GM19468 (cell line): ENCODE data around the gene ATAD2B.
"Not testable (repeated sequence)": the region's sequence is repeated elsewhere in the genome, so short reads cannot be mapped to it uniquely, and the experiment has no call there.

Experiments used
- ATAC-seq: cut with Tn5 transposase; IDR thresholded peaks from one replicate; pipeline ENCODE4 v1.9.1; 2021; ENCODE audit warnings: mild to moderate bottlenecking, moderate library complexity, moderate number of reproducible peaks; ENCODE audit not compliant: unreplicated experiment; ENCODE audit errors: extremely low read depth

The ATAD2B gene

GRCh38 chr2:23801396-23801795 is 125.5 kb downstream of the ATAD2B start:
- ATAC-seq, result no peak

- no peak for ATAC-seq
Observed at GRCh38 chr2:23794234-23794633, 132.7 kb downstream of the ATAD2B start.

- ATAC-seq, result no peak
Observed at GRCh38 chr2:23793476-23793875, 133.4 kb downstream of the ATAD2B start.

DNA sequence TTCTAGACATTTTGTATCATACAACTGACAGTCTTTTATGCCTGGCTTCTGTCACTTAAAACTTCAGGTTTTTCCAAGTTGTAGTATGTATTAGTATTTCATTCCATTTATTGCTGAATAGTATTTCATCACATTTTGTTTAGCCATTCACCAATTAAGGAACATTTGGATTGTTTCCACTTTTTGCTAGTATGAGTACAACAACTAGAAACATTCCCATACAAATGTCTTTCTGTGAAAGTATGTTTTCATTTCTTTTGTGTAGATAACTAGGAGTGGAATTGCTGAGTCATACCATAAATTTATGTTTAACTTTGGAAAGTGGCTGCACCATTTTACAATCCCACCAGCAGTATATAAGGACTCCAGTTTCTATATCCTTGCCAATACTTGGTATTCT is 135.9 kb downstream of the ATAD2B start:
- ATAC-seq, result no peak

DNA sequence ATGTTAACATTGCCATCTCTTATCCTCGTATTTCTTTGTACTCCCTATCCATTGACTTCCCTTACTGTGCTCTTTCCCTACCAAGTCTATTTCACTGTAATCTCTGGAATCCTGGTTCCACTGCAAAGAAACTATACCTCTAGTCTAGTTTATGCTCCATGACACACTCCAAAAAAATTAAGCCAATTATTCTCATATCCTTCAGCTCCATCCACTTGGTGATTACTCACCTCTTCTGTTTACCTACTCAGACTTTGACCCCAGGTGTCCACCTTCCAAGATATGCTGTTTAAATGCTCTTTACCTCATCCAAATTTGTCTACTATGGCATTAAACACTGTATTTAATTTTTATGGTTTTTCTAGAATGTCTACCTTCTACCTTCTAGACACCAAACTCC is 137.9 kb downstream of the ATAD2B start:
- ATAC-seq, result no peak

- ATAC-seq, result peak; percentile 42
Observed at GRCh38 chr2:23788100-23788499, 138.8 kb downstream of the ATAD2B start.

DNA sequence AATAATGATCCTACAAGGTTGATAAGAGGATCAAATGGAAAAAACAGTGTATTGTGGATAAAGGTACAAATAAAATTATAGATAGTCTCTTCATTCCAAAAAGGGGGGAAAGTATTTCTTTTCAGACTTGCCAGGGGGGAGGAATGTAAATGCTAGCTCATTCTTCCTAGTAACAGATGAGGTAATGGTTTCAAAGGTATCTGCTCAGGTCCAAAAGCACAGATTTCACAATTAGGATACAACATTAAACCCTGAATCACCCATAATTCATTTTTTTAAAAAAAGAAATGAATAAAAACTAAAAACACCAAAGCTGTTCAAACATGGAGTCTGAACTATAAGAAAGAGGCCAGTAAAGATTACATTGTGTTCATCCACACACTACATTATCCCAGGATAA is 142.0 kb downstream of the ATAD2B start:
- ATAC-seq, result no peak

DNA sequence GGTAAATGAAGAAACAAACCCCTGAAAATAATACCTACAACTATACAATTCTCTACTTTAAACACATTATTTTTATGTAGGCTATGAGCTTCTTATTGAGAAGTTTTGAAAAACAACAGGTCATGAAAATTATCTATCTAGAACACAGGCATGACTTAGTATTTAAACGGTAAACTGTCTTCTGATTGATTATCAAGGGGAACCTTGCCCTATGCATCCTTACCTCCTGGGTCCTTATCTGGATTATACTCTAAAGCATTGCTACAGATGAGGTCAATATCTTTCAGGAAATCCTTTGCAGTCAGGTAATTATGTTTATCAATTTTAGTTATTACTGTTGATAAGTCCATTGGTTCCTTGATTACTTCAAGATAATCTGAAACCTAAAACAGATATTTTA is 144.3 kb downstream of the ATAD2B start:
- ATAC-seq, result no peak

- no peak for ATAC-seq
Observed at GRCh38 chr2:23782126-23782525, 144.8 kb downstream of the ATAD2B start.

DNA sequence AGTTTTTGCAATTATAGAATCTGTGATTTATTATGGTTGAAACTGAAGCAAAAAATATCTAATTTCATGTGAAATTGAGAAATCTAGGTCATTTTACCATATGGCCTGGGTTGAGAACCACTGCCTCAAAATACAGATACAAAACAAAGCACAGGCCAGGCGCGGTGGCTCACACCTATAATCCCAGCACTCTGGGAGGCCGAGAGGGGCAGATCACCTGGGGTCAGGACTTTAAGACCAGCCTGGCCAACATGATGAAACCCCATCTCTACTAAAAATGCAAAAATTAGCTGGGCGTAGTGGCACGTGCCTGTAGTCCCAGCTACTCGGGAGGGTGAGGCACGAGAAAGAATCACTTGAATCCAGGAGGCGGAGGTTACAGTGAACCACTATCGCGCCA is 146.5 kb downstream of the ATAD2B start:
- ATAC-seq, result not testable (repeated sequence)

DNA sequence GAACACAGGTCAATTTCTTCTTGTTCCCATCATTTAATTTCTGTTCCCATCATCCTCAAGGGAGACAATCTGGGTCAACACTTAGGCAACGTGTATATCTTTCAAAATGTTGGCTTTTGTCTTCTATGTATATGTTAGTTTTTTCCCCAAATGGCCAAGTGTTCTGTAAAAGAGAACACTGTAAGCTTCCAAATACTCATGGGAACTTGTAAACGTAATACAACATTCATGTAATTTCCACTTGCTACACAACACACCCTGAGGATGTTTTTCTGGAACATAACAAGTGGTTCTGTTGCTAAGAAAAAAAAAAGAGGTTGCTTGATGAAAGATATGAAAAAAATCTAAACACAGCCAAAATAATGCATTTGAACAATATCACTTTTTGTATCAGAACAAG is 149.1 kb downstream of the ATAD2B start:
- no peak for ATAC-seq

DNA sequence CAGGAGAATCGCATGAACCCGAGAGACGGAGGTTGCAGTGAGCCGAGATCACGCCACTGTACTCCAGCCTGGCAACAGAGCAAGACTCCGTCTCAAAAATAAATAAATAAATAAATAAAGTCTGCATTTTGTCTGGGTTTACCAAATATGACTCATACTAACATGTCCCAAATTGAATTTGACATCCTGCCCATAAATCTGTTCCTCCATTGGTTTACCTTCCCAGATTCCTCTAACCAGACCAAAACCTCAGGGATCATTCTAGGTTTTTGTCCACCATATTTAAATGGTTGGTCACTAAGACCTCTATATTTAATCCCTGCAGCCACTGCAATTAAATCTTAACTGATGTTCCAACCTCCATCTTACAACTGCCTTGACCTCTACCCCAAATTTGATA is 150.9 kb downstream of the ATAD2B start:
- ATAC-seq, result no peak

GRCh38 chr2:23772684-23773083 is 154.2 kb downstream of the ATAD2B start:
- ATAC-seq, result no peak

DNA sequence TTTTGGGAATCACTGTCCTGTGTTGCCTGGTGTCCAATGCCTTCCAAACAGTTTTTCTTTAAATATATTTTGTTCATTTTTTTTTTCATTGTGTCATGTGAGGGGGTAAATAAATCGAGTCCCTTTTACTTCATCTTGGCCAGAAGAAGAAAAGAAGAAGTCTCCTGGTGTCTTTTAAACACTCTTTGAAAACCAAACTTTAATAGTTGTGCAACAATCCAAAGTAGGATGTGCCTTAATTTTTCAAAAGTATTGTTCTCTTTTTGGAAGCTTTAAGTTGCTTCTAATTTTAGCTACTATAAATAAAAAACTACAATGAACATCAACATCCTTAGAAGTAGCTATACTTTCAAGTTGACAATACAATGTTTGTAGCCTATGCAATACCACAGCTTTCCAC is 154.9 kb downstream of the ATAD2B start:
- no peak for ATAC-seq

DNA sequence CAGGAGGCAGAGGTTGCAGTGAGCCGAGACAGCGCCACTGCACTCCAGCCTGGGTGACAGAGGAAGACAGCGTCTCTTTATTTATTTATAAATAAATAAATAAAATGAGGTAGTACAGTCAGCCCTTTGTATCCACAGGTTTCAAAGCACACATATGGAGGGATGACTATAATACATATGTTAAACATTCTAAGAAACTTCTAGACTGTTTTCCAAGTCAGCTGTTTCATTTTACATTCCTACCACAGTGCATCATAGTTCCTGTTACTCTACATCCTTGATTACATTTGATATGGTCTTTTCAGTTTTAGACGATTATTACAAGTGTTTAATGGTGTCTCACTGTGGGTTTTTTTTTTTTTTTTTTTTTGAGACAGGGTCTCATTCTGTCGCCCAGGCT is 157.6 kb downstream of the ATAD2B start:
- ATAC-seq, result no peak

DNA sequence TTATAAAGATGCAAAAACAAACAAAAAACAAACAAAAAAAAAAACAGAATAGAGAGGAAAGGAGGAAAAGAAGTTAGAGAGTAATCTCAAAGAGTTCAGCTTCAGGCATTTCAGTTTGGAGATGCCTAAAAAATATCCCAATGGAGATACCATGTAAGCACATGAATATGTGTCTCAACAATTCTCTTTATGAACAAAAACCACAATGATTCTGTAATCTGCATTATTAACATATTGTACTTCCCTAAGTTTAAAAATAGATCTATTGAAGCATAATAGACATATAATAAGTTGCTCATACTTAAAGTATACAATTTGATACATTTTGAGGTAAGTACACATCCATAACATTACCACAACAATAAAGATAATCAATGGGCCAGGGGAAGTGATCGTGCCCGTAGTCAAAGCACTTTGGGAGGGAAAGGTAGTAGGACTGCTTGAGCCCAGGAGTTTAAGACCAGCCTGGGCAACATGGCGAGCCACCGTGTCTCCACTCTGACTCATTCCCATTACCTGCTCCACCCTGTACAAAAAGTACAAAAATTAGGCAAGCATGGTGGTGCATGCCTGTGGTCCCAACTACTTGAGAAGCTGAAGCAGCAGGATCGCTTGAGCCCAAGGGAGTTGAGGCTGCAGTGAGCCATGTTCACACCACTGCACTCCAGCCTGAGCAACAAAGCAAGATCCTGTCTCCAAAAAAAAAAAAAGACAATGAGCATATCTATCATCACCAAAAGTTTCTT is 158.9 kb downstream of the ATAD2B start:
- ATAC-seq, result no peak

DNA sequence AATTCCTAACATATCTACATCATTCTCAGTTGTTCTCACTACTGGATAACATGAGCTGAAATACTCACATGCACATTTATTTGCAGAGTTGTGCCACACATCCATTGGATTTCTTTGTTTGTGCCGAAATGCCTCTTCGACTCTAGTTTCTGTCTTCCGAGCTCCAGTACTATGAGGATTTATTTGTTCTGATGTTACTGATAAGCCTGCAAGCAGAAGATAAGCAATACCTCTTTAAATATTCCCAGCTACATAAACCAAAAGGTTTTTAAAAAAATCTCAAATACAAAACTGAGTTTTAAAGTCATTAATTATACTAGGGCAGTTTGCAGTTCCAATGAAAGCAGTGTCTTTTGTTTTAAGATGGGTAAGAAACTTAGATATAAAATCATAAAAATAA is 164.8 kb downstream of the ATAD2B start:
- no peak for ATAC-seq

- no peak for ATAC-seq
Observed at GRCh38 chr2:23761638-23762037, 165.3 kb downstream of the ATAD2B start.

- no peak for ATAC-seq
Observed at GRCh38 chr2:23760736-23761135, 166.2 kb downstream of the ATAD2B start.

- ATAC-seq, result no peak
Observed at GRCh38 chr2:23757686-23758433, 169.1 kb downstream of the ATAD2B start.

DNA sequence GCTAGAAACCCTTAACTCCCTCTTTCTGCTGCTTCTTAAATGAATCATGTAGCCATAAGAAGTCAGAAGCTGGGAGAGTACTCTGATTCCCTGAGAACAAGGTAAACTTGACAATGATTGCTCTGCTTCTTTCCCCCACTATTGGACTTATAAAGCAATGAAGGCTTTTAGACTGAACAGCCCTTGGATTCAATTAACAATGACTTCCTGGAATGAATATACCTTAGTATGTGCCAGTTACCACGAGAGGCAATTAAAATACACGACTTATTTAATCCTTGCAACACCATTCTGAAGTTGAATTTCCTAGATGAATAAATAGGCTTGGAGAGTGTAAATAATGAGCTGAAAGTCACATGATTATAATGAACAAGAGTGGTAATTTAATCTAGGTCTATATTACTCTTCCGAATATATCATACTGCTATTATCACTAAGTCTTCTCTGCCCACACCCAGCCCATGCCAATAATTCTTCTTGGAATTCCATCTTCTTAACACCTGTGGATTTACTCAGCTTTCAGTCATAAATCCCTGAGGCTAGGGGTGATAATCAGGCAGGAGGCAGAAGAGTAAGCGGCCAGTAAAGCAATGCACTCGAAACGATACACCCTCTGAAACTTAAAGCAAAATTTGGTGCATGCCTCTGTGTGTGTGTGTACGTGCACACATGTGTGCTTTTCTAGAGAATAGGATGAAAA is 170.2 kb downstream of the ATAD2B start:
- no peak for ATAC-seq
